ENCODE results near the gene SERPINB3.
"Not testable (repeated sequence)": the region's sequence is repeated elsewhere in the genome, so short reads cannot be mapped to it uniquely, and the experiment has no call there.

SERPINB3 gene

GRCh38 chr18:63644694-63645093 lies 17.0 kb downstream of the SERPINB3 start:
- not testable (repeated sequence) for FAIRE-seq

GRCh38 chr18:63644142-63644541 lies 17.6 kb downstream of the SERPINB3 start, which contains the start of gene SERPINB4:
TSS of gene SERPINB4 (minus strand) at chr18:63644256. CDS start at chr18:63643577, 679 bp downstream.
- not testable (repeated sequence) for FAIRE-seq

- not testable (repeated sequence) for FAIRE-seq
These were observed 18.9 kb downstream of the SERPINB3 start for GRCh38 chr18:63642668-63643356.

- not testable (repeated sequence) for FAIRE-seq
These were observed 20.5 kb downstream of the SERPINB3 start for GRCh38 chr18:63641157-63641680.

GRCh38 chr18:63637703-63638102 lies 24.0 kb downstream of the SERPINB3 start:
- no peak for FAIRE-seq

- no peak for FAIRE-seq
These were observed 33.9 kb downstream of the SERPINB3 start for GRCh38 chr18:63627819-63628218.

- FAIRE-seq: no peak
These were observed 35.3 kb downstream of the SERPINB3 start for GRCh38 chr18:63626431-63626830.

GRCh38 chr18:63624863-63625262 lies 36.8 kb downstream of the SERPINB3 start:
- FAIRE-seq: no peak

GRCh38 chr18:63619661-63620060 lies 42.0 kb downstream of the SERPINB3 start:
- FAIRE-seq: no peak

- no peak for FAIRE-seq
These were observed 43.8 kb downstream of the SERPINB3 start for GRCh38 chr18:63617915-63618234.

GRCh38 chr18:63617049-63617914 lies 44.4 kb downstream of the SERPINB3 start:
- no peak for FAIRE-seq

- FAIRE-seq: no peak
These were observed 48.3 kb downstream of the SERPINB3 start for GRCh38 chr18:63613420-63613819.

GRCh38 chr18:63606526-63606925 lies 55.2 kb downstream of the SERPINB3 start:
- FAIRE-seq: no peak

Measured in islet of Langerhans (tissue), 1 donor.